ENCODE data around the gene LEP.

Gene LEP

DNA sequence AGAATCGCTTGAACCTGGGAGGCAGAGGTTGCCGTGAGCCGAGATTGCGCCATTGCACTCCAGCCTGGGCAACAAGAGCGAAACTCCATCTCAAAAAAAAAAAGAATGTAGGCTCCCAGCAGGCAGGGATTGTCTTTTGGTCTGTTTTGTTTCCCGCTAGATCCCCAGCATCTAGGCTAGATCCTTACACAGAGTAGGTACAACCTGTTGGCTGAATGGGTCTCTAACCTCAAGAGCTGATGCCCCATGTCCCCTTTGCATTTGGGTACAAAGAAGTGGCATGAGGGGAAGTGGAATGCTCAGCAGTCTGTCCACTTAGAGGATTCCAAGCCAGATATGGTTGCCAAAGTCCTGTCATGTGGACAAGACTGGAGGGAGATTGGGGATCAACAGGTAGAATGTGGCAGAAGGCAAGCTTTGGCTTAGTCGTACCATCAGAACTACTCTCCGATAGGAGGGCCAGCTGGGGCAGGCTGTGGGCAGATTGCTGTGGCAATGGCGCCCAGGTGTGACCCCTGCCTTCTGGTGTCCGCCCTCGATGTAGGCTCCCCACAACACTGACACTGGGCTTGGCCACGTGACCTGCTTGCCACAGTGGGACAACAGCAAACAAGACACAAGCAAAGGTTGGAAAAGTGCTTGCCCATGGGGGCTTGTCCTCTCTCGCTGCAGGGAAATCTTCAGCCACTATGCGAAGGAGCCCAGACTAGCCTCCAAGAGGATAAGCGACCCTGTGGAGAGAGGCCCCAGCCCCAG lies 21.4 kb downstream of the LEP start:
- TF ChIP-seq, protein P1, sequence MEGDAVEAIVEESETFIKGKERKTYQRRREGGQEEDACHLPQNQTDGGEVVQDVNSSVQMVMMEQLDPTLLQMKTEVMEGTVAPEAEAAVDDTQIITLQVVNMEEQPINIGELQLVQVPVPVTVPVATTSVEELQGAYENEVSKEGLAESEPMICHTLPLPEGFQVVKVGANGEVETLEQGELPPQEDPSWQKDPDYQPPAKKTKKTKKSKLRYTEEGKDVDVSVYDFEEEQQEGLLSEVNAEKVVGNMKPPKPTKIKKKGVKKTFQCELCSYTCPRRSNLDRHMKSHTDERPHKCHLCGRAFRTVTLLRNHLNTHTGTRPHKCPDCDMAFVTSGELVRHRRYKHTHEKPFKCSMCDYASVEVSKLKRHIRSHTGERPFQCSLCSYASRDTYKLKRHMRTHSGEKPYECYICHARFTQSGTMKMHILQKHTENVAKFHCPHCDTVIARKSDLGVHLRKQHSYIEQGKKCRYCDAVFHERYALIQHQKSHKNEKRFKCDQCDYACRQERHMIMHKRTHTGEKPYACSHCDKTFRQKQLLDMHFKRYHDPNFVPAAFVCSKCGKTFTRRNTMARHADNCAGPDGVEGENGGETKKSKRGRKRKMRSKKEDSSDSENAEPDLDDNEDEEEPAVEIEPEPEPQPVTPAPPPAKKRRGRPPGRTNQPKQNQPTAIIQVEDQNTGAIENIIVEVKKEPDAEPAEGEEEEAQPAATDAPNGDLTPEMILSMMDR (IDR thresholded peaks at IDR 0.05), result no peak
- no peak overlapping the region for H3K27ac ChIP-seq

DNA sequence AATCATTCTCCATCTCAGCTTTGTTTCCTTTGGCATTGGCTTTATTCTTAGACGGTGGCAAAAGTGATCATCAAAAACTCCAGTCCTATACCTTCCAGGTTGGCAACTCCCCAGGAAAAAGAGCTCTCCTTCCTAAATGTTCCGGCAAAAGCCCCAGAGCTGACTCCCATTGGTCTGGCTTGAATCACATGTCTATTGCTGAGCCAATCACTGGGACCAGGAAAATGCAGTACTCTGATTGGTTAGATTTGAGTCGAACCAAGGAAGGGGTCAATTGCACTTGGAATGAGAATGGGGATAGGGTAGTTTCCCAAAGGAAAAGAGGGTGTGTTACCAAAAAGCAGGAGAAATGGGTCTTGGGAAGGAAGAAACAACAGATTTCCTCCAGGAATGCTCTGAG lies 22.3 kb downstream of the LEP start:
- H3K27ac ChIP-seq, result no peak overlapping the region
- no peak for TF ChIP-seq ZFX (IDR thresholded peaks at IDR 0.05; ENCODE audit: borderline replicate concordance)
- TF ChIP-seq, protein P1 (IDR thresholded peaks at IDR 0.05), result no peak

DNA sequence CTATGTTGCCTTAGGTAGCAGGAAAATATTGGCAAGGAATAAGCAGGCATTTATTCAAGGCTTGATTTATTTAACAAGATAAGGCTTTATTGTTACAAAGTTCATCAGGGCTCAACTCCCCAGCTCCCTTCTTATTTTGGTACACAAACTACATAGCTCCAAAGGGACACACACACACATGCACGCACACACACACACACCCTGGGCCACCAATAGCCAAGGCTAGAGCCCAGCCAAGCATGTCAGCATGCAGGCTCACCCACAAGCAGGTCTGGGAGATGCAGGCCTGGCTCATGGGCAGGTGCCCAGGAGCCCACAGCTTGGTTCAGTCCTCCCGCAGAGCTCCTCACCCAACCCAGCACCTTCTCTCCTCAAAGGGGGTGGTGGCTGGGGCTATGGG lies 23.4 kb downstream of the LEP start:
- no peak overlapping the region for H3K27ac ChIP-seq

DNA sequence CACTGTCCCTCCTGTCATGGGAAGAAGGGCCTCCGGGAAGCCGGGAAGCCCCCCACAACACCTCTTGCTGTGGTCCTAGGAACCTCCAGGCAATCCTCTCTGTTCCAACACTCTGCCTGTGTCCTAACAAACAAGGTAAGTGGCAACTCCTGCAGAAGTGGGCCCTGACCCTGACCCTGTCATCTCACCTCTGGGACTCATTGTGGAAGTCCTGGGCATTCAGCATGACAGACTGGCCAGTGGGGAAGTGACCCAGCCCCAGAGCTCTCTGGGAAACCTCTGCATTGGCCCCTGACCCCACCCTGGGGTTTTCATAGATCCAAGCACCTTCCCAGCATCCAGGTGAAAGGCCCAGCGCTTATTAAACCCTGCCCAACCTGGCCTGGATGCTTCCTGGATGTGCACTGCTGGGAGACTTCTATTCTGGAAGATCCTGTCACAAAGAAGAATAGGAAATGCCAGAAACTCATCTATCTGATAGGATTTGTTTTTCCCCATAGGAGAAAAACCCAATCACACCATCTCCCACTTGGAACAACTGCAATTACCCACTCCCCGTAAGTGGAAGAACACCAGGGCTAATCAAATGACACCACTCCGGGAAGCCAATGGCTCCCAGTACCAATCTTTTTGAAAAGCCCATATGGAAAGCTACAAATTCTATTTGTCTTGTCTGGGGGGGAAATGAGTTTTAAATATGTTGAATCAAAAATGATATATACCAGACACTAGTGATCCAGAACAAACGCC lies 24.3 kb downstream of the LEP start:
- no peak overlapping the region for H3K27ac ChIP-seq
- TF ChIP-seq, protein P1 (IDR thresholded peaks at IDR 0.05), result no peak
- no peak for TF ChIP-seq ZFX (IDR thresholded peaks at IDR 0.05; ENCODE audit: borderline replicate concordance)

More for the DNA sequence above, 23.4 kb downstream of the LEP start:
- TF ChIP-seq ZFX (IDR thresholded peaks at IDR 0.05; ENCODE audit: borderline replicate concordance), result no peak
- TF ChIP-seq, protein P1 (IDR thresholded peaks at IDR 0.05), result no peak

DNA sequence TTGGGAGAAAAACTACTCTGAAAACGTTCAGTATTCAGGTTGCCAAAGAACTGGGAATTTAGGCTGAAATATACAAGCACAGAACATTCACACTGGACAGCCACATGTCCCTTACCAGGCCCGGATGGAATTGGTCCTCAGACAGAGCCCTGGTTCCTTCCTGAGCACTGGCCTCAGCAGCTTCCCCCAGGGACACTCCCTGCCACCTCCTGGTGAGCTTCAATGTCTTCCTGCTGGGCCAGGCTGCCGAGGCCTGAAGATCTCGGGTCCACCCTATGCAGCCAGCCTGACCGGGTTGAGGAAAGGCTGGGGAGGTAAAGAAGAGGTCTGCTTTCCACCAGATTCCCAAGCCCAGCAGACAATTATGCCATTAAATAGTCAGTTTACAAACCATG lies 24.8 kb downstream of the LEP start:
- TF ChIP-seq ZFX (IDR thresholded peaks at IDR 0.05; ENCODE audit: borderline replicate concordance), result no peak
- TF ChIP-seq, protein P1 (IDR thresholded peaks at IDR 0.05), result no peak
- H3K27ac ChIP-seq, result no peak overlapping the region

DNA sequence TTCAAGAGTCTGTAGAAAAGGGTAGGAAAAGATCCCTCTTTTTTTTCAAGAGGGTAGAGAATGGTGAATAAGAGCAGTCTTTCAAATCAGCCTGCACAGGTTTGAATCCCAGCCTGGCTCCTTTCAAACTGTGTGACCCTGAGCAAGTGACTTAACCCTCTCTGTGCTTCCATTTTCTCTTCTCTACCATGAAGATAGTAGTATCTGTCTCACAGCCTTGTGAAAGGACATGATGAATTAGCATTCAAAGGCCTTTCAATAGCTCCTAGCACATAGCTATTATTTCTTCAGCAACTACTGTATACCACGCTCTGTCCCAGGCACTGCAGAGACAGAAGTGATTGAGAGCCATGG lies 25.4 kb downstream of the LEP start:
- H3K27ac ChIP-seq, result no peak overlapping the region
- TF ChIP-seq, protein P1 (IDR thresholded peaks at IDR 0.05), result no peak
- no peak for TF ChIP-seq ZFX (IDR thresholded peaks at IDR 0.05; ENCODE audit: borderline replicate concordance)
